ENCODE results near the gene SYT5.

The SYT5 gene

DNA sequence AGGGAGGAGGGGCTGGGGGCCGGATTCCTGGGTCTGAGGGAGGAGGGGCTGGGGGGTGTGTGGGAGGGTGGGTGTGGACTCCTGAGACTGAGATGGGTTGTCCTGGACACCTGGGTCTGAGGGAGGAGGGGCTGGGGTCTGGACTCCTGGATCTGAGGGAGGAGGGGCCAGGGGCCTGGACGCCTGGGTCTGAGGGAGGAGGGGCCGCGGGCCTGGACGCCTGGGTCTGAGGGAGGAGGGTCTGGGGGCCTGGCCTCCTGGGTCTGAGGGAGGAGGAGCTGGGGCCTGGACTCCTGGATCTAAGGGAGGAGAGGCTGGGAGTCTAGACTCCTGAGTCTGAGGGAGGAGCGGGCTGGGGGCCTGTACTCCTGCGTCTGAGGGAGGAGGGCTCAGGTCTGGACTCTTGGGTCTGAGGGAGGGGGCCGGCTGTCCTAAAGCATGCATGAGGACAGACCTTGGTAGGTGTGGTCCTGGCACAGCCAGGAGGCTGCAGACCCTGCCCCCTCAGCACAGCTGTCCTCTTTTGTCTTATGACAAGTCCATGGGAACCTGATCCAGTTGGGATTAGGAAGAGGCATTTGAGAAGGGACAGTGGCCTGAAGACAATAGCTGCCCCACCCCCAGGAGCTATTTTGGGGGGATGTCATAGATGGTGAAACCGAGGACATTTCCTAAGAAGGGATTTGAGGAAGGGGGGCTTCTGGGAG lies 32.4 kb downstream of the SYT5 start:
- Histone ChIP-seq H3K27ac (peak overlapping the region; percentile 24), H3K9me3 (ENCODE audit: severe bottlenecking) (peaks cover 17% of the 10 kb centered on the region), H3K36me3 (peaks cover 4% of the 10 kb centered on the region; the same call in 1 of the 2 replicates), H3K4me3 (ENCODE audit: low read depth, low read length) (no peak overlapping the region), H3K27me3 (ENCODE audit: insufficient read depth, low read depth, severe bottlenecking) (no peaks in the 10 kb centered on the region)
- TF ChIP-seq, protein P1, sequence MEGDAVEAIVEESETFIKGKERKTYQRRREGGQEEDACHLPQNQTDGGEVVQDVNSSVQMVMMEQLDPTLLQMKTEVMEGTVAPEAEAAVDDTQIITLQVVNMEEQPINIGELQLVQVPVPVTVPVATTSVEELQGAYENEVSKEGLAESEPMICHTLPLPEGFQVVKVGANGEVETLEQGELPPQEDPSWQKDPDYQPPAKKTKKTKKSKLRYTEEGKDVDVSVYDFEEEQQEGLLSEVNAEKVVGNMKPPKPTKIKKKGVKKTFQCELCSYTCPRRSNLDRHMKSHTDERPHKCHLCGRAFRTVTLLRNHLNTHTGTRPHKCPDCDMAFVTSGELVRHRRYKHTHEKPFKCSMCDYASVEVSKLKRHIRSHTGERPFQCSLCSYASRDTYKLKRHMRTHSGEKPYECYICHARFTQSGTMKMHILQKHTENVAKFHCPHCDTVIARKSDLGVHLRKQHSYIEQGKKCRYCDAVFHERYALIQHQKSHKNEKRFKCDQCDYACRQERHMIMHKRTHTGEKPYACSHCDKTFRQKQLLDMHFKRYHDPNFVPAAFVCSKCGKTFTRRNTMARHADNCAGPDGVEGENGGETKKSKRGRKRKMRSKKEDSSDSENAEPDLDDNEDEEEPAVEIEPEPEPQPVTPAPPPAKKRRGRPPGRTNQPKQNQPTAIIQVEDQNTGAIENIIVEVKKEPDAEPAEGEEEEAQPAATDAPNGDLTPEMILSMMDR (IDR thresholded peaks at IDR 0.05; ENCODE audit: low read depth, low read length) = no peak
- peak; percentile 62 for DNase-seq

DNA sequence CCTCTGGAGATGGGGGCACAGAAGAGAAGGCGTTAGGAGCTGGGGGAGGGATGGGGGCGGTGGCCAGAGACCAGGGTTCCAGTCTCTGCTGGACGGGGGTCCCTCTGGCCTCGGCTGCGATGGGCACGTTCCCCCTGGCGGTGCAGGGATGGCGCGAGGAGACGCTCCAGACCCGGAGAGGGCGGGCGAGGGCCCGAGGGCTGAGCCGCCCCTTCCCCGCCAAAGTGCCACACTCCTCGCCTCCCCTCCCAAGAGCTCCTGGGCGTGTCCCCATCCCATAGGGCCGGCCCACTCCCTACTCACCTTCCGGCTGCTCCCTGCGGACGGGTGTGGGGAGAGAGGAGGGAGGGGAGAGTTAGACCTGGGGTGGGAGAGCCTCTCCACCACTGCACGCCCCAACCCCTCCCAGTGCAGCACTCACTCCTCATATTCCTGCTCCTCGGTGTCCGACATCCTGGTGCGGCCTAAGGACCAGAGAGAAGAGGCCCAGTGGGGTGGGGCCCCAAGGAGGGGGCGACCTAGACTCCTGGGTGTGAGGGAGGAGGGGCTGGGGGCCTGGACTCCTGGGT lies 33.3 kb downstream of the SYT5 start:
- TF ChIP-seq, protein P1 (IDR thresholded peaks at IDR 0.05; ENCODE audit: low read depth, low read length) = no peak
- H3K4me3 ChIP-seq (ENCODE audit: low read depth, low read length) = peak overlapping the region; percentile 65
- H3K27me3 ChIP-seq (ENCODE audit: insufficient read depth, low read depth, severe bottlenecking) = no peaks in the 10 kb centered on the region
- peaks cover 10% of the 10 kb centered on the region for H3K9me3 ChIP-seq (ENCODE audit: severe bottlenecking)
- peak; percentile 87 for DNase-seq
- peaks cover 4% of the 10 kb centered on the region; the same call in 1 of the 2 replicates for H3K36me3 ChIP-seq
- peak overlapping the region; percentile 61 for H3K27ac ChIP-seq

DNA sequence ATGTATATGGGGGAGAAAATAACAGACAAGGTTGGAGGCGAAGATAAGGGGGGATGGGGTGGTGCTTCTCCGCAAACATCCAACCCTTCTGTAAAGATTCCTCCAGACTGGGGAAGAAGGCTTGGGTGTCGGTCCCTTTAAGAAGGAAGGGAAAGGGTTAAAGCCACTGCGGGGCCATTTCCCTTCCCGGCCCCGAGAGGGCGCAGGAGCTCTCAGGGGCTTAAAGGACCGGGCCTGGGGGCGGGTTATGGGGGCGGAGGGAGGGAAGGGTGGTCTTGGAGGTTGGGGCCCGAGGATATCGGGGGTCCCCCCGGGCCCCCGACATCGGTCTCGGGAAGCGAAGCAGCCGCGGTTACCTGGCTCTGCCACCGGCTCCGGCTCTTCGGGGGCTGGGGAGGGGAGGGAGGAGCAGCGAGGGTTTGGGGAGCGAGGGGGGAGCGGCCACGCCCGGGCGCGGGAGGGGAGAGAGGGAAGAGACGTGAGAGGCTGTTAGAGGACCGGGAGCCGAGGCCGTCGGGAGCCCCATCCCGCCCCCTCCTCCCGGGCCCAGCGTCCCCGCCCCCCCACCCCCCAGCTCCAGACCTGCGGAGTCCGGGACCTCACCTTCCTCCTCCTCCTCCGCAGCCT lies 33.9 kb downstream of the SYT5 start:
- H3K27me3 ChIP-seq (ENCODE audit: insufficient read depth, low read depth, severe bottlenecking) = no peaks in the 10 kb centered on the region

DNA sequence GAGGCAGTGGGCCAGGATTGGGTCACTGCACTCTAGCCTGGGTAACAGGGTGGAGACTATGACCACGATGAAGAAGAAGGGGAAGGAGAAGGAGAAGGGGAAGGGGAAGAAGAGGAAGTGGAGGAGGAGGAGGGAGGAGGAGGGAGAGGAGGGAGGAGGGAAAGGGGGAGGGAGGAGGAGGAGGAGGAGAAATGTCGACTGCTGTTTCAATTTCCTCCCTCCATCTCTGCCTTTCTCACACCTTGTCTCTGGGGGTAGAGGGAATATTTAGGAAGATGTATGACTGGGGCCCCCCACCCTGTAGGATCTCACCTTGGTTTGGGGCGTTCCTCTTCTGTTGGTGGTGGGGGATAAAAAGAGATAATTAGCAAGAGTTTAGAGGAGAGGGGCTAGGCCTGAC lies 34.9 kb downstream of the SYT5 start:
- Histone ChIP-seq H3K4me3 (ENCODE audit: low read depth, low read length) (no peak overlapping the region), H3K9me3 (ENCODE audit: severe bottlenecking) (peaks cover 2% of the 10 kb centered on the region), H3K36me3 (peaks cover 13% of the 10 kb centered on the region), H3K27ac (no peak overlapping the region), H3K27me3 (ENCODE audit: insufficient read depth, low read depth, severe bottlenecking) (no peaks in the 10 kb centered on the region)
- no peak for DNase-seq
- TF ChIP-seq, protein P1 (IDR thresholded peaks at IDR 0.05; ENCODE audit: low read depth, low read length) = no peak

More for the DNA sequence above, 33.9 kb downstream of the SYT5 start:
- H3K36me3 ChIP-seq = peaks cover 4% of the 10 kb centered on the region; the same call in 1 of the 2 replicates
- peak overlapping the region; percentile 61; the same call in 1 of the 2 replicates for H3K27ac ChIP-seq
- peaks cover 4% of the 10 kb centered on the region for H3K9me3 ChIP-seq (ENCODE audit: severe bottlenecking)
- TF ChIP-seq, protein P1 (IDR thresholded peaks at IDR 0.05; ENCODE audit: low read depth, low read length) = peak; percentile 55
- H3K4me3 ChIP-seq (ENCODE audit: low read depth, low read length) = peak overlapping the region; percentile 65
- DNase-seq = peak; percentile 68

DNA sequence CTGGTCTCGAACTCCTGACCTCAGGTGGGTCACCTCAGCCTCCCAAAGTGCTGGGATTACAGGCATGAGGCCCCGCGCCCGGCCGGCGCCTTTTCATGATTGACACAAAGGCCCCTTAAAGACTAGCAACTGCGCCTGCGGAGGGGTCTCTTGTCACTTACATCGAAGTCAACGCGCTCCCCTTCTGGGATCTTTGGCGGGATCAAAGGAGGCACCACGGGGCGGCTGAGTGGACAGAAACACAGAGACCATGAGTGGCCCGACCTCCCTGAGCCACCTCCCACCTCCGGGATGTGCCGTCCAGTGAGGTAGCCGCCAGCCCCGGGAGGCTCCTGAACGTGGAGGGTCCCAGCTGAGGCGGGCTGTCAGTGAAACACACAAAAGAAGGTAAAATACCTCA lies 38.4 kb downstream of the SYT5 start:
- no peak for DNase-seq
- Histone ChIP-seq H3K27me3 (ENCODE audit: insufficient read depth, low read depth, severe bottlenecking) (no peaks in the 10 kb centered on the region), H3K36me3 (peaks cover 14% of the 10 kb centered on the region), H3K9me3 (ENCODE audit: severe bottlenecking) (peaks cover 2% of the 10 kb centered on the region), H3K4me3 (ENCODE audit: low read depth, low read length) (no peak overlapping the region), H3K27ac (peak overlapping the region; percentile 69)
- TF ChIP-seq, protein P1 (IDR thresholded peaks at IDR 0.05; ENCODE audit: low read depth, low read length) = no peak
